NAMALWA (cell line): ENCODE measurements around the gene EIF3M.

Experiments used
- DNase-seq: peaks from one replicate; pipeline ENCODE4 v3.0.0-alpha.2; 2015; ENCODE audit warnings: low spot score

Gene EIF3M

GRCh38 chr11:32583459-32584271 lies at the start of gene EIF3M:
Gene EIF3M (plus strand): TSS chr11:32583831. CDS start chr11:32583888, 57 bp downstream.
- peak; percentile 96 for DNase-seq

- no peak for DNase-seq
Measured at GRCh38 chr11:32538804-32539203, 44.8 kb upstream of the EIF3M start.

GRCh38 chr11:32549611-32550187 lies 33.9 kb upstream of the EIF3M start:
- DNase-seq: no peak

GRCh38 chr11:32550207-32550606 lies 33.4 kb upstream of the EIF3M start:
- DNase-seq: no peak

GRCh38 chr11:32555091-32555490 lies 28.5 kb upstream of the EIF3M start:
- no peak for DNase-seq

- no peak for DNase-seq
Measured at GRCh38 chr11:32555895-32556294, 27.7 kb upstream of the EIF3M start.

- no peak for DNase-seq
Measured at GRCh38 chr11:32561835-32562234, 21.8 kb upstream of the EIF3M start.

- no peak for DNase-seq
Measured at GRCh38 chr11:32562839-32563599, 20.6 kb upstream of the EIF3M start.

GRCh38 chr11:32563600-32563959 lies 20.1 kb upstream of the EIF3M start:
- DNase-seq: no peak

- DNase-seq: no peak
Measured at GRCh38 chr11:32566517-32566916, 17.1 kb upstream of the EIF3M start.

GRCh38 chr11:32567154-32567553 lies 16.5 kb upstream of the EIF3M start:
- no peak for DNase-seq

GRCh38 chr11:32569313-32569881 lies 14.2 kb upstream of the EIF3M start:
- no peak for DNase-seq

GRCh38 chr11:32571039-32571438 lies 12.6 kb upstream of the EIF3M start:
- no peak for DNase-seq

GRCh38 chr11:32573228-32573627 lies 10.4 kb upstream of the EIF3M start:
- no peak for DNase-seq

GRCh38 chr11:32574421-32574820 lies 9.2 kb upstream of the EIF3M start:
- DNase-seq: no peak

GRCh38 chr11:32575070-32575469 lies 8.6 kb upstream of the EIF3M start:
- no peak for DNase-seq

GRCh38 chr11:32576456-32576855 lies 7.2 kb upstream of the EIF3M start:
- no peak for DNase-seq

- DNase-seq: no peak
Measured at GRCh38 chr11:32580967-32581366, 2.7 kb upstream of the EIF3M start.

- no peak for DNase-seq
Measured at GRCh38 chr11:32581556-32581955, 2.1 kb upstream of the EIF3M start.

GRCh38 chr11:32584921-32585320 lies 1.3 kb downstream of the EIF3M start:
- peak; percentile 9 for DNase-seq

GRCh38 chr11:32586576-32587190 lies 3.1 kb downstream of the EIF3M start:
- peak; percentile 72 for DNase-seq

GRCh38 chr11:32594272-32594671 lies 10.6 kb downstream of the EIF3M start:
- DNase-seq: no peak
